Lower leg skin (tissue), 3 donors: ENCODE measurements around the gene PTPN18.

Experiments used
- CTCF ChIP-seq, 3 donors: fragments of 450-650 bp; IDR thresholded peaks; one replicate each; pipeline ENCODE4 v1.5.1; 2016; ENCODE audit warnings: antibody characterized with exemption in 3 of 3, mild to moderate bottlenecking in 3 of 3, moderate library complexity in 2 of 3
- POLR2A ChIP-seq, 2 donors: fragments of 450-650 bp; IDR thresholded peaks; one replicate each; pipeline ENCODE4 v1.6.1; 2016 to 2017; ENCODE audit warnings: antibody characterized with exemption in 2 of 2, mild to moderate bottlenecking in 1 of 2, moderate library complexity in 1 of 2

GRCh38 chr2:130307850-130308249, 48.0 kb upstream of the PTPN18 start:
- TF ChIP-seq CTCF (IDR thresholded peaks at IDR 0.05) = no peak
- TF ChIP-seq POLR2A (IDR thresholded peaks at IDR 0.05) = no peak
